PC-9 (cell line): ENCODE measurements around the gene TUBG1. TPM values are rescaled to one million over a fixed set of nuclear protein-coding genes. Genes with fewer than 3 reads are reported as not detected.

Source experiments
- BruUV-seq: library from RNA; stranded (reverse); fragments of 400-500 nt; replicated peaks from 2 replicates; lab custom pipeline; 2021; lab: Mats Ljungman, UMichigan
- CTCF ChIA-PET: fragments of 300-600 bp; sonication (Branson Sonifier 250); formaldehyde crosslinking; loops from one replicate; lab custom pipeline; 2022; ENCODE audit warnings: antibody characterized with exemption; lab: Charles Lee
- POLR2A ChIA-PET: fragments of 300-600 bp; sonication (Branson Sonifier 250); formaldehyde crosslinking; loops from one replicate; lab custom pipeline; 2022; ENCODE audit warnings: antibody characterized with exemption; ENCODE audit not compliant: unreplicated experiment; lab: Charles Lee
- DNase-seq, 2 experiments: peaks; one replicate each; pipeline versions ENCODE4 v3.0.0 to v3.0.0-alpha.2; 2015 to 2022; ENCODE audit warnings: mixed read lengths in 1 of 2
- H2AFZ ChIP-seq: fragments of 200-600 bp; sonication (generic); 2 replicates; pipeline ENCODE4 v1.8.1; 2017; ENCODE audit warnings: antibody characterized with exemption
- H3F3A ChIP-seq: fragments of 200-600 bp; sonication (generic); 2 replicates; pipeline ENCODE4 v1.8.1; 2017; ENCODE audit warnings: antibody characterized with exemption, mild to moderate bottlenecking, low read depth; ENCODE audit not compliant: insufficient read depth
- H3K27ac ChIP-seq: fragments of 200-600 bp; sonication (generic); 2 replicates; pipeline ENCODE4 v1.6.1; 2016; ENCODE audit warnings: mixed run types
- H3K27me3 ChIP-seq: fragments of 200-600 bp; sonication (generic); 2 replicates; pipeline ENCODE4 v1.6.1; 2016; ENCODE audit warnings: low read depth, mixed run types; ENCODE audit not compliant: insufficient read depth
- H3K36me3 ChIP-seq: fragments of 200-600 bp; sonication (generic); 2 replicates; pipeline ENCODE4 v1.6.1; 2016; ENCODE audit warnings: low read depth, mixed run types
- H3K4me1 ChIP-seq: fragments of 200-600 bp; sonication (generic); replicated peaks from 2 replicates; pipeline ENCODE4 v1.6.1; 2016; ENCODE audit warnings: mixed run types; ENCODE audit not compliant: insufficient read depth
- H3K4me2 ChIP-seq: fragments of 200-600 bp; sonication (generic); 2 replicates; pipeline ENCODE4 v1.6.1; 2017; ENCODE audit warnings: mixed run types
- H3K4me3 ChIP-seq: fragments of 200-600 bp; sonication (generic); 2 replicates; pipeline ENCODE4 v1.6.1; 2016; ENCODE audit warnings: mixed run types
- H3K79me2 ChIP-seq: fragments of 200-600 bp; sonication (generic); 2 replicates; pipeline ENCODE4 v1.6.1; 2017; ENCODE audit warnings: low read depth, mixed run types
- H3K9me2 ChIP-seq: fragments of 200-600 bp; sonication (generic); 2 replicates; pipeline ENCODE4 v1.8.1; 2017; ENCODE audit warnings: mild to moderate bottlenecking; ENCODE audit not compliant: insufficient read depth
- H3K9me3 ChIP-seq: fragments of 200-600 bp; sonication (generic); 2 replicates; pipeline ENCODE4 v1.8.1; 2016; ENCODE audit warnings: low read depth; ENCODE audit not compliant: insufficient read depth
- H4K20me1 ChIP-seq: fragments of 200-600 bp; sonication (generic); 2 replicates; pipeline ENCODE4 v1.8.1; 2017; ENCODE audit not compliant: insufficient read depth
- EZH2 ChIP-seq: fragments of 200-600 bp; sonication (generic); IDR thresholded peaks from 2 replicates; pipeline ENCODE4 v1.8.0; 2017; ENCODE audit warnings: antibody characterized with exemption, low read depth
- intact Hi-C: fragments of 100-400 bp; cut with micrococcal nuclease; formaldehyde crosslinking; loops from one replicate; pipeline ENCODE4 v1.10.0; 2022; ENCODE audit not compliant: unreplicated experiment
- total RNA-seq: library from RNA; stranded (reverse); gene quantifications from 2 replicates; pipeline ENCODE4 v1.2.3, GENCODE V29; 2021
- TF ChIP-seq, protein P1 (sequence below): fragments of 200-600 bp; sonication (generic); conservative IDR thresholded peaks from 2 replicates; pipeline ENCODE4 v1.6.1; 2017; ENCODE audit warnings: mixed run types, antibody characterized with exemption, mild to moderate bottlenecking, moderate library complexity

The TUBG1 gene
- total RNA-seq, 1 experiment from 2014 or later: 85.6 TPM

DNA sequence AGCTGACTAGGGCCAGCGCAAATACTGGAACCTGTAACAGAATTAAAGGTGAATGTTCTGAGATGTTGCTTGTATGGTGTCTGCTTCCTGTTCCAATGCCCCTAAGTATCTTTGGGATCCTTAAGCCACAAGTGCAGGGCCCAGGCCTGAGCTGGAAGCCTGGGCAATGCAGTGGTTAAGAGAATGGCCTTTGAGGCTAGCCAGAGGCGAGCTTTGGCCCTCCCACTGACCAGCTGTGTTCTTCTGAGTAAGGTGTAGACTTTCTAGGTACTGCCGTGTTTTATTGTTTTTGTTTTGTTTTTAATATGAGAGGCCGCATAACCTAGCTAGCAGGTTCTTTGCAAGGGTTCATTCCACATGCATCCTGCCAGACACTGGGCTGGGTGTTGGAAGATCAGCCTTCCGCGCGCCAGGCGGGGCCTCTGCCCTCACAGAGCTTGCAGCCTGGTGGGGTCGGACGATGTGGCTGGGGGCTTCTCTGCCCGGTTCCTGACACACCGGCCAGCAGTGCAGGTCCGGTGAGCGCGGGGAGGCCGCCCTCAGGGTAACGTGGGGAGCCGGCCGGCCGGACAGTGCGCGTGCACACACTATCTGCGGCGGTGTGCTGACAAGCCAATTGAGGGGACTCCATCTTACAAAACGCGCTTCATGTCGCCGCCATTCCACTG, 43.1 kb upstream of the TUBG1 start:
- Histone ChIP-seq H3K27ac (no peak overlapping the region), H3K36me3 (peaks cover 20% of the 10 kb centered on the region), H3K9me2 (no peaks in the 10 kb centered on the region), H3K4me2 (peak overlapping the region; percentile 78), H3K27me3 (no peaks in the 10 kb centered on the region), H4K20me1 (no peaks in the 10 kb centered on the region), H3K4me3 (peak overlapping the region; percentile 58; the same call in 1 of the 2 replicates), H3K4me1 (peaks cover 30% of the 10 kb centered on the region), H2AFZ (no peak overlapping the region), H3K79me2 (peaks cover 62% of the 10 kb centered on the region), H3K9me3 (no peaks in the 10 kb centered on the region), H3F3A (peaks cover 68% of the 10 kb centered on the region)
- BruUV-seq: no TSS peak
- POLR2A ChIA-PET: no interaction called here
- CTCF ChIA-PET: interaction anchor here (0.9 kb wide), 1 partner anchor 12 kb away, joined by 8 read pairs; no protein-coding TSS in a partner anchor
- intact Hi-C loops: no loop called here
- TF ChIP-seq EZH2: no peak
- TF ChIP-seq, protein P1, sequence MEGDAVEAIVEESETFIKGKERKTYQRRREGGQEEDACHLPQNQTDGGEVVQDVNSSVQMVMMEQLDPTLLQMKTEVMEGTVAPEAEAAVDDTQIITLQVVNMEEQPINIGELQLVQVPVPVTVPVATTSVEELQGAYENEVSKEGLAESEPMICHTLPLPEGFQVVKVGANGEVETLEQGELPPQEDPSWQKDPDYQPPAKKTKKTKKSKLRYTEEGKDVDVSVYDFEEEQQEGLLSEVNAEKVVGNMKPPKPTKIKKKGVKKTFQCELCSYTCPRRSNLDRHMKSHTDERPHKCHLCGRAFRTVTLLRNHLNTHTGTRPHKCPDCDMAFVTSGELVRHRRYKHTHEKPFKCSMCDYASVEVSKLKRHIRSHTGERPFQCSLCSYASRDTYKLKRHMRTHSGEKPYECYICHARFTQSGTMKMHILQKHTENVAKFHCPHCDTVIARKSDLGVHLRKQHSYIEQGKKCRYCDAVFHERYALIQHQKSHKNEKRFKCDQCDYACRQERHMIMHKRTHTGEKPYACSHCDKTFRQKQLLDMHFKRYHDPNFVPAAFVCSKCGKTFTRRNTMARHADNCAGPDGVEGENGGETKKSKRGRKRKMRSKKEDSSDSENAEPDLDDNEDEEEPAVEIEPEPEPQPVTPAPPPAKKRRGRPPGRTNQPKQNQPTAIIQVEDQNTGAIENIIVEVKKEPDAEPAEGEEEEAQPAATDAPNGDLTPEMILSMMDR: no peak
- DNase-seq: no peak

DNA sequence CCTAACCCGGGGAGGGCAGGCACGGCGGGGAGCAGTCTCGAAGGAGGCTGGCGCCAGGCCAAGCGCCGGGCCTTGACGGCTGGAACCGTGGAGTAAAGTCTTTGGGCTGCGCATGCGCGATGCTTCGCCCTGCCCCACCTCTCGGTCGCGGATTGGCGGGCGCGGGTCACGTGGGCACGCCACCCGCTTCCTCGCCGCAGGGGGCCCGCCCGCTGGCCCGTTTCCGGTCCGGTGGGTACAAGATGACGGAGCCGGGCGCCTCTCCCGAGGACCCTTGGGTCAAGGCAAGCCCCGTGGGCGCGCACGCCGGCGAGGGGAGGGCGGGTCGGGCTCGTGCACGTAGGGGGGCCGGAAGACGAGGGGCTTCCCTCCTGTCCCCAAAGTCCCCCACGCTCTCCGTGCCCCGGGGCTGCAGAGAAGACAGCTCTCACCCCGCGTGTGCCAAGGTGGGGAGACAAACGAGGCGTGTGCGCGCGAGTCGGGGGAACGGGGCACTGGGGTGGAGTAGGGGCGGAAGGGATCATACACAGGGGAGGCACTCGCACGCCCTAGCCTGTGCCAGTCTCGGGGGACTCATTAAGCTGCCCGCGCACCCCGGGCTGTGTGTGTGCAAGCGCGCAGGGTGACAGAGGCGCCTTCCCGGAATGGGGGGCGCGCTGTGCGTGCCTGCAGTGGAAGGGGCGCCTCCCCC, 42.5 kb upstream of the TUBG1 start, which contains the start of gene MLX:
Gene MLX, plus strand, starts transcription at position 218 of the 691 bp plus-strand sequence. Its CDS starts 25 bp downstream, at position 243.
- Histone ChIP-seq H3K4me3 (peak within 1 kb of the TSS; percentile 58), H3K9me3 (no peaks in the 10 kb centered on the region), H3K27me3 (no peaks in the 10 kb centered on the region), H3K79me2 (peaks cover 57% of the 10 kb centered on the region), H3K4me2 (peak within 1 kb of the TSS; percentile 78), H4K20me1 (no peaks in the 10 kb centered on the region), H2AFZ (peak within 1 kb of the TSS; percentile 82), H3K9me2 (no peaks in the 10 kb centered on the region), H3K36me3 (peaks cover 20% of the 10 kb centered on the region), H3K4me1 (peaks cover 26% of the 10 kb centered on the region), H3K27ac (no peak within 1 kb of the TSS), H3F3A (peaks cover 66% of the 10 kb centered on the region)
- DNase-seq: peak; percentile 74 to 87
- TF ChIP-seq EZH2: no peak
- TF ChIP-seq, protein P1: no peak
- no TSS peak for BruUV-seq
- POLR2A ChIA-PET: no interaction called here
- CTCF ChIA-PET: interaction anchor here (0.7 kb wide), 2 partner anchors 10 to 449 kb away, joined by 4 read pairs; partner anchors contain the start of gene PSMC3IP
- intact Hi-C loops: no loop called here

DNA sequence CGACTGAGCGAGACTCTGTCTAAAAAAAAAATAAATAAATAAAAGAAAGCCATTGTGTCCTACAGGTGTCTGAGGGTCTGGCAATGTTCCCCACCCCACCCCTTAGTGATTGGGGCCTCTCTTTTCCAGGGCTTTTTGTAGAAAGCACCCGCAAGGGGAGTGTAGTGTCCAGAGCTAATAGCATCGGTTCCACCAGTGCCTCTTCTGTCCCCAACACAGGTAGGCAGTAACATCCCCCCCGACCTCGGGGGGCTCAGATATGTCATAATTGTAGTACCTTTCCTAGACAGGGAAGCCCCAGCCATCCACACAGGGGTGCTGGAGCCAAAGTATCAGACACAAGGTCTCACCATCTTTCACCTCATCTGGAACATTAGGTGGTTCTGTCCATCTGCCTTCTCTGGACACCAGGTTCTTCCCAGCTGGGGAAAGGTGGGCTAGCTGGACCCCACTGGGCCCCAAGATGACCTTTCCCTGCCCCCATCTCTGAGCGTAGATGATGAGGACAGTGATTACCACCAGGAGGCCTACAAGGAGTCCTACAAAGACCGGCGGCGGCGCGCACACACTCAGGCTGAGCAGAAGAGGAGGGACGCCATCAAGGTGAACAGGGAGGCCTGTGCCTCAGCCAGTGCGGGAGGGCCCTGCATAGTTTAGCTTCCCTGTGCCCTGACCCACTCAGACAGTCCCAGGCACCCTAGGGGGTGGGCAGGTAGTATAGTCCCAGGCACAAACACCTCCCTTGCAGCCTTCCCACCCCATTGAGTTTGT, 41.0 kb upstream of the TUBG1 start:
- BruUV-seq: no TSS peak
- POLR2A ChIA-PET: no interaction called here
- TF ChIP-seq, protein P1: no peak
- no peak for TF ChIP-seq EZH2

More for the DNA sequence above, 41.0 kb upstream of the TUBG1 start:
- Histone ChIP-seq H3K4me3 (no peak overlapping the region), H3K36me3 (peaks cover 23% of the 10 kb centered on the region), H3K27me3 (no peaks in the 10 kb centered on the region), H2AFZ (no peak overlapping the region), H3K4me2 (peak overlapping the region; percentile 78; the same call in 1 of the 2 replicates), H3K4me1 (peaks cover 21% of the 10 kb centered on the region), H3K9me2 (no peaks in the 10 kb centered on the region), H4K20me1 (no peaks in the 10 kb centered on the region), H3K9me3 (no peaks in the 10 kb centered on the region), H3K79me2 (peaks cover 42% of the 10 kb centered on the region), H3K27ac (no peak overlapping the region), H3F3A (peaks cover 58% of the 10 kb centered on the region)
- CTCF ChIA-PET: interaction anchor here (0.5 kb wide), 1 partner anchor 362 kb away, joined by 4 read pairs; no protein-coding TSS in a partner anchor
- no peak for DNase-seq
- intact Hi-C loops: no loop called here
